Suppressor macrophage treated with lipopolysaccharide for 1 hour (primary cell): ENCODE measurements around the gene PEX5.
A peak's percentile ranks its signal among the peaks of the same experiment; 100 is the strongest.
"Not testable (repeated sequence)": the region's sequence is repeated elsewhere in the genome, so short reads cannot be mapped to it uniquely, and the experiment has no call there.

Experiments
- DNase-seq, 3 donors: peaks; one replicate each; pipeline ENCODE4 v3.0.0-alpha.2; 2020 to 2022

The PEX5 gene

GRCh38 chr12:7219599-7220243 is 30.2 kb downstream of the PEX5 start:
- DNase-seq, result peak; percentile 80 to 89 (median 86)

- no peak for DNase-seq
Observed at GRCh38 chr12:7221486-7221885, 32.0 kb downstream of the PEX5 start.

GRCh38 chr12:7229741-7230140 is 40.3 kb downstream of the PEX5 start:
- no peak for DNase-seq

GRCh38 chr12:7241404-7242005 is 52.0 kb downstream of the PEX5 start:
- peak; percentile 3 to 29 (median 24) for DNase-seq

DNA sequence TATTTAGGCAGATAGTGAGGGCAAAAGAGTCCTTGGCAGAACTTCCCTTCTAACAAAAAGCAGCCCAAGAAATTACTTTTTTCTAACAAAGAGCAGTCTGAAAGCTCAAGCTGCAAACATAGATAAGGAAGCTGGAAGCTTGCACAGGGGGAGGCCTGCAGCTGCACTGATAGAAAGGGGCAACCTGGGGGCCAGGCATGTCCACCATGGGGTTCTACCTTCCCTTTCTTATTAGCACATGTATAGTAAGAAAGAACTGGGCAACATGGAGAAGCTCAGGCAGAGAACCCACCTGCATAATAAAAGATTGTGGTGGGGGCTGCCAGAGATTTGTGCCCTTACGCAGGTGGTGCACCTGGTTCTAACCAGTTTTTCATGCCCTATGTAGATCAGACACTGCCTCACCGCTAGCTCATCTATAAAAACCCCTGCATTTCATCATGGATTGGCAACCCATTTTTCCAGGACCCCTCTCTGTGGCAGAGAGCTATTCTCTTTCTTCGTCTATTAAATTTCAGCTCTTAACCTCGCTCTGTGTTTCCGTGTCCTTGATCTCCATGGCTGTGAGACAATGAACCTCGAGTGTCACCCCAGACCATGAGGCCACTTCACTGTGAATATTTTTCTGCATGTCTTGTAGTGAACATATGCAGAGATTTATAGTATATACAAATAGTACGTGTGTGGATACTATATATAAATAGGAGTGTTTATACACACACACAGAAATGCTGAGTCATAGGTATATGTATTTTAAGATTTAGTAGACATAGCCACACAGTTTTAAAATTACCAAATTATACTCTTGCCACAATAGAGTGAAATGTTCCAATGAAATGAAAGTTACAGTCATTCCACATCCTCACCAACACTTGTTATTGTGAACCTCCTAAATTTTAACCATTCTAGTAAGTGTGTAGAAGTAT is 53.0 kb downstream of the PEX5 start:
- no peak for DNase-seq

- not testable (repeated sequence) for DNase-seq
Observed at GRCh38 chr12:7251328-7251996, 62.0 kb downstream of the PEX5 start.

- DNase-seq, result no peak
Observed at GRCh38 chr12:7259060-7259459, 69.6 kb downstream of the PEX5 start.
